Measurements from ENCODE around the gene ANO3. TPM values are rescaled to one million over a fixed set of nuclear protein-coding genes. Genes with fewer than 3 reads are reported as not detected.

Gene ANO3
- total RNA-seq = under 1 TPM in 3 of 4 donors, not detected in 1; 0.12 to 0.32 (median 0.19) TPM

DNA sequence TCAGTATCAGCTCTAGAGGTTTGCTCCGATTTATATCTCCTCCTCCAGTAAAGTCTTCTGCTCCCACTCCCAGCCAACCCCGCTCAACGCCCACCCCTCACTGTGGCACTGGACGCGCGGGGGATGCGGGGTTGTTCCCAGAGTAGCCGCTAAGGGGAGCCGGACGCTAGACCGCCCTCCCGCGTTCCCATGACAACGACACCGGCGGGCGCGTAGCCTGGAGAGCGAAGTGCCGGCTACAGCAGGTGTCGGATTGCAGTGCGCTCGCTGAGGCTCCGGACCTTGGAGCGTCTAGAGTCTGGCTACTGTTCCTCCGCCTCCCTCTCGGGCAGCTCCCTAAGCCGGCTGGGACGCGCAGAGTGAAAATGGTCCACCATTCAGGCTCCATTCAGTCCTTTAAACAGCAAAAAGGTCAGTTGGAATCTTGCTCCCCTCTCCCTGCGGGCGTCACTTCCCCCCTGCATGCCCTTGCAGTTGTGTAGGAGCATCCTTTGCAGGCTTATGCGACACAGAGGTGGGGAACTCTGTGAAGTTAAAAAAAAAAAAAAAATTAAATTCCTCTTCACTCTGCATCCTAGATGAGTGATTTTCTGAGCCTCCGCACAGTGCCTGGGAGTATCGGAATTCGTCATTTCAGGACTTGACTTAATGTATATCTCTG is at the start of gene ANO3:
Gene ANO3, plus strand, starts transcription at position 220 of the 661 bp plus-strand sequence. Its CDS starts 146 bp downstream, at position 366.
- no peak within 1 kb of the TSS for H3K4me3 ChIP-seq (ENCODE audit: low read depth, poor library complexity, severe bottlenecking)
- 4 to 7% methylated on average over 28 to 36 of the region's 36 CpGs for WGBS, 2 donors
- DNase-seq (ENCODE audit: low spot score in 2 of 2) = peak in 1 of 2 donors; percentile 85
- TF ChIP-seq, protein P1, sequence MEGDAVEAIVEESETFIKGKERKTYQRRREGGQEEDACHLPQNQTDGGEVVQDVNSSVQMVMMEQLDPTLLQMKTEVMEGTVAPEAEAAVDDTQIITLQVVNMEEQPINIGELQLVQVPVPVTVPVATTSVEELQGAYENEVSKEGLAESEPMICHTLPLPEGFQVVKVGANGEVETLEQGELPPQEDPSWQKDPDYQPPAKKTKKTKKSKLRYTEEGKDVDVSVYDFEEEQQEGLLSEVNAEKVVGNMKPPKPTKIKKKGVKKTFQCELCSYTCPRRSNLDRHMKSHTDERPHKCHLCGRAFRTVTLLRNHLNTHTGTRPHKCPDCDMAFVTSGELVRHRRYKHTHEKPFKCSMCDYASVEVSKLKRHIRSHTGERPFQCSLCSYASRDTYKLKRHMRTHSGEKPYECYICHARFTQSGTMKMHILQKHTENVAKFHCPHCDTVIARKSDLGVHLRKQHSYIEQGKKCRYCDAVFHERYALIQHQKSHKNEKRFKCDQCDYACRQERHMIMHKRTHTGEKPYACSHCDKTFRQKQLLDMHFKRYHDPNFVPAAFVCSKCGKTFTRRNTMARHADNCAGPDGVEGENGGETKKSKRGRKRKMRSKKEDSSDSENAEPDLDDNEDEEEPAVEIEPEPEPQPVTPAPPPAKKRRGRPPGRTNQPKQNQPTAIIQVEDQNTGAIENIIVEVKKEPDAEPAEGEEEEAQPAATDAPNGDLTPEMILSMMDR (IDR thresholded peaks at IDR 0.05) = no peak
- TF ChIP-seq POLR2A (IDR thresholded peaks at IDR 0.05) = no peak
- intact Hi-C loops (cut with DNase I; ENCODE audit: low total_unique reads) = no loop called here

DNA sequence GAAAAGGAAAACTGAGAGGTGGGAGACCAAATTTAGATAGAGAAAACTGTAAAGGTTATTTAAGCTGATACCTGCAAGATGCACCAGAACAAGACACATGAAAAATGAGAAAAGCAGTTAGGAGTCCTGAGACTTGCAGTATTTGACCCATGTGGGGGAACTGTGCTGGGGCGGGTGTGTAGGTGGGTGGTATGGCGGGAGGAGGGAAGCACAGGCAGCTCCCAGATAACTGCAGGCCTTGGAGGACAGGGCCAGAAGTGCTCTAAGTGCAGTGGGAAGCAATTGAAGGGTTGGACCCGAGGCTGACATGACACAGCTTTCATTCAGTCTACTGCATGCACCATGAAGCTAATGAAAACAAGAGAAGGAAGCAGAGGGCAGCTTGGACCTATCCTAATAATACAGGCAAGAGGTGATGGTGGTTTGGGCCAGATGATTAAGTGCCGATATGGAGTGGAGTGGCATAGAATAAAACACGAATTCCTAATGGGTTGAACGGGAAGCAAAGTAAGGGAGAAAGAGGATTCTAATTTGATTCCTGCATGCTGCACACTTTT is 48.0 kb upstream of the ANO3 start:
- TF ChIP-seq, protein P1 (IDR thresholded peaks at IDR 0.05) = no peak
- TF ChIP-seq POLR2A (IDR thresholded peaks at IDR 0.05) = no peak
- no peak for DNase-seq (ENCODE audit: low spot score in 2 of 2)
- intact Hi-C loops (cut with DNase I; ENCODE audit: low total_unique reads) = no loop called here
- no peak overlapping the region for H3K4me3 ChIP-seq (ENCODE audit: low read depth, poor library complexity, severe bottlenecking)
- WGBS, 2 donors = 72 to 80% methylated on average over 6 of the region's 6 CpGs

DNA sequence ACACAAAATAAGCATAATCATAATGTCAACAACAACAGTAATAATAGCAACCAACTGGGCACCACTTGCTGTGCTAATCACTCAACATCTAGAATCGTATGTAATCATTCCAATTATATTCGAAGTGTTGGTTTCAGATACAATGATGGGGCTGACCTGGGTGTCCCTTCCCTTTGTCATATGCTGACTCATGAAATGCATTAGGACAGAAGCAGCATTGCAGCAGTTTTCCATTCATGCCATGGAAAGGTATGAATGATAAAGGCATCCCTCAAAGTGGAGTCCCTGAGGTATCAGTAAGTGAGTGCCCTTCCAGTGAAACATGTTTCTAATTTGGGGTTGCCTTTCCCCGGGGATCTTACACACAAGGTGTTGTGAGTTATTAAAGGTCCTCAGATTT is 46.3 kb upstream of the ANO3 start:
- TF ChIP-seq POLR2A (IDR thresholded peaks at IDR 0.05) = no peak
- TF ChIP-seq, protein P1 (IDR thresholded peaks at IDR 0.05) = no peak
- intact Hi-C loops (cut with DNase I; ENCODE audit: low total_unique reads) = no loop called here
- no peak overlapping the region for H3K4me3 ChIP-seq (ENCODE audit: low read depth, poor library complexity, severe bottlenecking)
- WGBS, 2 donors = 71 to 76% methylated on average over 3 of the region's 3 CpGs
- no peak for DNase-seq (ENCODE audit: low spot score in 2 of 2)

DNA sequence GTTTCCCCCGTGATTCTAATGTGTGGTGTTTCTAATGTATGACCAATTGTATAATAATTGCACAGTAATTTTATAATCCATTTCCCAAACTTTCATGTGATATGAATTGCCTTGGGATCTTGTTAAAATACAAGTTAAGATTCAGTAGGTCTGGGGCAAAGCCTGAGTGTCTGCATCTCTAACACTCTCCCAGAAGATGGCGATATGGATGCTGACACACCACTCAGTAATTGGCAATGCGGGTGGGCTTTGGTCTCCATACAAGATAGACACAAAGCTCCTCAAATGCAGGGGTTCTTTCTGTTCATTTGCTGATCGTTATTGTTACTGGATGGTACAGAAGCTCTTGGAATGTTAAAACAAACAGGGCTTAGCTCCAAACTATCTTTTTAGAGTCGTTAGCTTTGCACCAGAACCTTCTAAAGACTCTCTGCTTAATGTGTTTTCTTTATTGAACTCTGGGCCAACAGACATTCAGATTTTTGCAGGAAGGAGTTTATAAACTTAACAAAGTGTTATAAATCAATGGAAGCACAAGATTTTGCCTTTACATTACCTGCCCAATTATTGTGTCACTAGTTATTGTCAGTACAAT is 45.4 kb upstream of the ANO3 start:
- WGBS, 2 donors = 34 to 37% methylated on average over 5 of the region's 5 CpGs
- intact Hi-C loops (cut with DNase I; ENCODE audit: low total_unique reads) = no loop called here
- TF ChIP-seq POLR2A (IDR thresholded peaks at IDR 0.05) = no peak
- TF ChIP-seq, protein P1 (IDR thresholded peaks at IDR 0.05) = no peak
- DNase-seq (ENCODE audit: low spot score in 2 of 2) = no peak
- H3K4me3 ChIP-seq (ENCODE audit: low read depth, poor library complexity, severe bottlenecking) = no peak overlapping the region

DNA sequence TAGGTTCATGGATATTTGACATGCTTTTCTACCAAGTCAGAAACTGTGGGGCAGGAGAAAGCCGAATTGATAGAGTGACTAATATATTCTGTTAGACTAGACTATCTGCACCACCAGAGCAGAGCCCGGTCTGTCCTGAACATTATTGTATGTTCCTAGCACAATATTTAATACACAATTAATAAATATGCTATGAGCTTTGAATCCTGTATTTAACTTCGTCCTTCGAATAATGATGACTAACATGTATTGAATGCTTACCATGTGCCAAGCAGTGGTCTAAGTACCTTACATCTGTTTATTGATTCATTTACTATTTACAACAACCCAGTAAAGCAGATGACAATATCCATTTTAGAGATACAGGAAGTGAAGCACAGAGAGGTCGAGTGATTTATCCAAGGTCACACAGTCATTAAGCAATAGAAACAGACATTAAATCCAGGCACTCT is 44.8 kb upstream of the ANO3 start:
- no peak for DNase-seq (ENCODE audit: low spot score in 2 of 2)
- WGBS, 2 donors = 75 to 77% methylated on average over 5 of the region's 5 CpGs
- no peak for TF ChIP-seq POLR2A (IDR thresholded peaks at IDR 0.05)
- TF ChIP-seq, protein P1 (IDR thresholded peaks at IDR 0.05) = no peak
- intact Hi-C loops (cut with DNase I; ENCODE audit: low total_unique reads) = no loop called here
- H3K4me3 ChIP-seq (ENCODE audit: low read depth, poor library complexity, severe bottlenecking) = no peak overlapping the region
